Right lobe of liver (tissue), 4 donors: ENCODE results near the gene MTMR12.

Experiments used
- POLR2A ChIP-seq: fragments of 450-650 bp; IDR thresholded peaks from one replicate; pipeline ENCODE4 v1.6.1; 2017; ENCODE audit warnings: antibody characterized with exemption, mild to moderate bottlenecking
- TF ChIP-seq, protein P1 (sequence below), 4 donors: fragments of 200-600 bp in 3 of 4; fragments of 450-650 bp in 1 of 4; IDR thresholded peaks; one replicate each; pipeline versions ENCODE4 v1.5.1 to v1.8.0; 2016 to 2022; ENCODE audit warnings: antibody characterized with exemption in 4 of 4, mild to moderate bottlenecking in 2 of 4
- donor health status: DM: no; HTN: no; CAD: no.
- donor health status: DM: no; HTN: no; CAD: no.
- donor health status: DM: no; HTN: yes; CAD: no.

GRCh38 chr5:32206053-32206452, 106.7 kb downstream of the MTMR12 start:
- TF ChIP-seq, protein P1, sequence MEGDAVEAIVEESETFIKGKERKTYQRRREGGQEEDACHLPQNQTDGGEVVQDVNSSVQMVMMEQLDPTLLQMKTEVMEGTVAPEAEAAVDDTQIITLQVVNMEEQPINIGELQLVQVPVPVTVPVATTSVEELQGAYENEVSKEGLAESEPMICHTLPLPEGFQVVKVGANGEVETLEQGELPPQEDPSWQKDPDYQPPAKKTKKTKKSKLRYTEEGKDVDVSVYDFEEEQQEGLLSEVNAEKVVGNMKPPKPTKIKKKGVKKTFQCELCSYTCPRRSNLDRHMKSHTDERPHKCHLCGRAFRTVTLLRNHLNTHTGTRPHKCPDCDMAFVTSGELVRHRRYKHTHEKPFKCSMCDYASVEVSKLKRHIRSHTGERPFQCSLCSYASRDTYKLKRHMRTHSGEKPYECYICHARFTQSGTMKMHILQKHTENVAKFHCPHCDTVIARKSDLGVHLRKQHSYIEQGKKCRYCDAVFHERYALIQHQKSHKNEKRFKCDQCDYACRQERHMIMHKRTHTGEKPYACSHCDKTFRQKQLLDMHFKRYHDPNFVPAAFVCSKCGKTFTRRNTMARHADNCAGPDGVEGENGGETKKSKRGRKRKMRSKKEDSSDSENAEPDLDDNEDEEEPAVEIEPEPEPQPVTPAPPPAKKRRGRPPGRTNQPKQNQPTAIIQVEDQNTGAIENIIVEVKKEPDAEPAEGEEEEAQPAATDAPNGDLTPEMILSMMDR (IDR thresholded peaks at IDR 0.05) = no peak
- no peak for TF ChIP-seq POLR2A
